ENCODE measurements around the gene KLC1.

KLC1 gene

DNA sequence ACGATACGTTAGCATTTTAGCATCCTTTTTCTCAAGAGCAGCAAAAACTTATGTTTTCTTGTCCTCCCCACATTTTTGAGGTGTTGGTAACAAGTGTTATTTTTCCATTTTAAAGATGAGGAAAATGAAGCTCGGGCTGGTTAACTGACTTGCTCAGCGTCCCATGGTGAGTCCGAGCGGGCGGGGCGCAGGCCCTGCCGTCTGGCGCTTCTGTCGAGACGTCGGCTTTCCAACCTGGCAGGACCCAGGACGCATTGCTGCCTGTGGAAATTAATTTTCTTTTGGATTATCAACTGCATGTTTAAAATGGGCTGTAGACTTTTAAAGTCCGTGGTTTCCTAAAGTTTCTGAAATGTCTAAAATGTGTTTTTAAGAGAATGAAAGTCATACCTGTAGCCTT, 55.9 kb downstream of the KLC1 start:
- peaks cover 56% of the 10 kb centered on the region for H3K36me3 Mint-ChIP-seq (ENCODE audit: low read depth)
- peaks cover 16% of the 10 kb centered on the region for H3K4me1 Mint-ChIP-seq
- H3K9me3 Mint-ChIP-seq: no peaks in the 10 kb centered on the region
- H3K27me3 Mint-ChIP-seq (ENCODE audit: low read depth): no peaks in the 10 kb centered on the region
- H3K4me3 Mint-ChIP-seq: no peak overlapping the region
- H3K27ac Mint-ChIP-seq: no peak overlapping the region
- TF ChIP-seq, protein P1, sequence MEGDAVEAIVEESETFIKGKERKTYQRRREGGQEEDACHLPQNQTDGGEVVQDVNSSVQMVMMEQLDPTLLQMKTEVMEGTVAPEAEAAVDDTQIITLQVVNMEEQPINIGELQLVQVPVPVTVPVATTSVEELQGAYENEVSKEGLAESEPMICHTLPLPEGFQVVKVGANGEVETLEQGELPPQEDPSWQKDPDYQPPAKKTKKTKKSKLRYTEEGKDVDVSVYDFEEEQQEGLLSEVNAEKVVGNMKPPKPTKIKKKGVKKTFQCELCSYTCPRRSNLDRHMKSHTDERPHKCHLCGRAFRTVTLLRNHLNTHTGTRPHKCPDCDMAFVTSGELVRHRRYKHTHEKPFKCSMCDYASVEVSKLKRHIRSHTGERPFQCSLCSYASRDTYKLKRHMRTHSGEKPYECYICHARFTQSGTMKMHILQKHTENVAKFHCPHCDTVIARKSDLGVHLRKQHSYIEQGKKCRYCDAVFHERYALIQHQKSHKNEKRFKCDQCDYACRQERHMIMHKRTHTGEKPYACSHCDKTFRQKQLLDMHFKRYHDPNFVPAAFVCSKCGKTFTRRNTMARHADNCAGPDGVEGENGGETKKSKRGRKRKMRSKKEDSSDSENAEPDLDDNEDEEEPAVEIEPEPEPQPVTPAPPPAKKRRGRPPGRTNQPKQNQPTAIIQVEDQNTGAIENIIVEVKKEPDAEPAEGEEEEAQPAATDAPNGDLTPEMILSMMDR (IDR thresholded peaks at IDR 0.05; ENCODE audit: unreplicated experiment in 3 of 3): no peak

DNA sequence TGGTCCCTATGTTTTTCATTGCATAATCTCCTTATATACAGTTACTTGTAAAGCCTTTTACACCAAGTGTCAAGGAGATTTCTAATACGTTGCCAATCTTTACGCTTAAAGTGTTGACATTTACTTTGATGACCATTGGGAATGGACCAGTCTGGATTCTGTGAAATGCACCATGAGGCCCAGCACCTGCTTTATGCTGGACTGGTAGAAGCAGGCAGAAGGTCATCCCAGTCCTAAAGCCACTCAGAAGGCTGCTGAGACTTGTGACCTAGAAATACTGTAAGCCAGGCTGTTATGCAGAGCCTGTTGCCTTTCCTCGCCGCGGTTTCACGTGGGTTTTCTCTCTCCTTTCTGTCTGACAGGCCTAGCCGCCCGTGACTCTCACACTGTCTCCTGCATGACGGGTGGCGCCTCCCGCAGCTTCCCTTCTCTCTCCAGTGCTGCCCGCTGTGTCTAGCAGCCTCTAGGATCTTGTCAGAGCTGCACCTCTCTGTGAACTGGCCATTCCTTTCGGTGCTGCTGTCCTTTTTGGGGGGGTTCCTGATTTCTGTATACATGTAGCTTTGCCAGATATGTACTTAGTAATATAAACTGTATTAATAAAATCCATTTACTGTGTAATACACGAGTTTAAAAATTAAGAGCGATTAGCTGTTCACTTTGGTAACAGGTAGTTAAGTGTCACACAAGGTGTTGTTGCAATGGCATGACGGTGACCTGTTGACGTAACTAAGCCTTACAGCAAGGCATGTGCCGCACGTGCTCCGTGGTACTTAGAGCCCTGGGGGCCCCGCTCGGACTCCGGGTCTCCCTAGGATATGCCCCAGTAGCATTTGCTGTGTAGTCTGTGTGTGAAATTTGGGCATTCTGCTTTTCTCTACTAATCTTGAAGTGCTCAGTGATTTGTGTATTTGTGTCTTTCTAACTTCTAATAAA, 56.5 kb downstream of the KLC1 start:
- Mint-ChIP-seq H3K4me3 (no peak overlapping the region), H3K9me3 (no peaks in the 10 kb centered on the region), H3K36me3 (ENCODE audit: low read depth) (peaks cover 57% of the 10 kb centered on the region), H3K27ac (peak overlapping the region in 1 of 3 experiments; percentile 18), H3K4me1 (peaks cover 16% of the 10 kb centered on the region), H3K27me3 (ENCODE audit: low read depth) (no peaks in the 10 kb centered on the region)
- TF ChIP-seq, protein P1 (IDR thresholded peaks at IDR 0.05; ENCODE audit: unreplicated experiment in 3 of 3): no peak

DNA sequence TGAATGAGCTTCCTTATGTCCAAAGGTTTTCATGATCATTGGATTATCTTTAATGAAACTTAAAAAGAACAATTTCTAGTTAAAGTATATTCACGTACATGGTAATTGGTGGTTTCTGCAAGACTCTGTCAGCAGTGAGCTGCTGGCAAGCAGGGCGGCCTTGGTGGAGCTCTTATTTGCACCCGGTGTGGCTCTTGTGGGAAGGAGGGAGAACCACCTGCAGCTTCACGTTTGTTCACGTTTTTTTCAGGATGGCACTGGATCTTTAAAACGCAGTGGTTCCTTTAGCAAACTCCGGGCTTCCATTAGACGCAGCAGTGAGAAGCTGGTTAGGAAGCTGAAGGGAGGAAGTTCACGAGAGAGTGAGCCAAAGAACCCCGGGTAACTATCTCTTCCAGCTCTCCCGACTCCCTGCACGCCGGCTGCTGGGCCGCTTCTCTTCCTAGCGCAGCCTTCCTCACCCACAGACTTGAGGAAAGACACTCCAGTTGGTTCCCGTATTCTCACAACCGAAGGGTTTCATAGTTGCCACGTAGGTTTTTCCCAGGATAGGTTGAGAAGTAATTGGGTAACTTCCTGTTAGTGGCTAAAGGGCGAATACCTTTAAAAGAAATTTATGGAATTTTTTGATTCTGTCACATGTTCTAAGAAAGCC, 57.9 kb downstream of the KLC1 start:
- Mint-ChIP-seq H3K4me1 (peaks cover 16% of the 10 kb centered on the region), H3K27me3 (ENCODE audit: low read depth) (no peaks in the 10 kb centered on the region), H3K27ac (no peak overlapping the region), H3K9me3 (no peaks in the 10 kb centered on the region), H3K4me3 (no peak overlapping the region), H3K36me3 (ENCODE audit: low read depth) (peaks cover 49% of the 10 kb centered on the region)
- TF ChIP-seq, protein P1 (IDR thresholded peaks at IDR 0.05; ENCODE audit: unreplicated experiment in 3 of 3): no peak

DNA sequence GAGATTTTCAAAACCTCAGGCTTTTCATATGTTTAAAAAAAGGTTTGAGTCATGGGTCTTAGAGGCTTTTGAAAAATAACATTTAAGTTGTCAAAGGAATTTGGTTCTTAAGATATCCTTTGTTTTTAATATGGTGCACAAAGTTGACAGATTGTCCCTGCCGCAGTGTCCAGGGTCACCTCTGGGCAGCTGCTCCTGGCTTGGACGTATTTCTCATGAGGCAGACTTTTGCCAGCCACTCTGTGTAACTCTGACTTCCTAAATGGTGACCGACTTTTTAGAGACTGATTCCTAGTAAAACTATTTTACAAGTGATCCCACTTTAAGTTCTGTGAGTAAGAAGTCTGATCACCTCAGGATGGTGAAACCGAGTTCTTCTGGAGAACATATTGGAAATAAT, 58.7 kb downstream of the KLC1 start:
- Mint-ChIP-seq H3K4me3 (no peak overlapping the region), H3K4me1 (peaks cover 16% of the 10 kb centered on the region), H3K27ac (no peak overlapping the region), H3K36me3 (ENCODE audit: low read depth) (peaks cover 49% of the 10 kb centered on the region), H3K27me3 (ENCODE audit: low read depth) (no peaks in the 10 kb centered on the region), H3K9me3 (no peaks in the 10 kb centered on the region)
- TF ChIP-seq, protein P1 (IDR thresholded peaks at IDR 0.05; ENCODE audit: unreplicated experiment in 3 of 3): no peak

DNA sequence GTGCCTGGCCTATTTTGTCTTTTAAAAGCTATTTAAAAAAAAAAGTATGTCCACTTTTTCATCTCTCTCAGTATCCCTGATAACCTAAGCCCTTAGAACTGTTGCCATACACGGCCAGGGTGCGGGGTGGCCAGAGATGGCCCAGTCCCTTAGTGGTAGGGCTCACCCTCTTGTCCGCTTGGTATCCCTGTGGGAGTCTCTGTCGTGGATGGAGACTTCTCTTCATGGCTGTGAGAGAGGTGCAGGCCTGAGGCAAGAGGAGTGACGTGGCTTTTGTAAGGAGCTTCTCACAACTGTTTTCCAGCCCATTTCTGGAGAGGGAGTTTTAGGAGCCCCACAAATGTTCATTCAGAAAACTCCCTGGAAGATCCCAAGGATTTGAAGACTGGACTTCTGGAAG, 59.4 kb downstream of the KLC1 start:
- no peak overlapping the region for H3K4me3 Mint-ChIP-seq
- TF ChIP-seq, protein P1 (IDR thresholded peaks at IDR 0.05; ENCODE audit: unreplicated experiment in 3 of 3): no peak
- H3K27me3 Mint-ChIP-seq (ENCODE audit: low read depth): no peaks in the 10 kb centered on the region
- no peaks in the 10 kb centered on the region for H3K9me3 Mint-ChIP-seq
- peaks cover 42% of the 10 kb centered on the region for H3K36me3 Mint-ChIP-seq (ENCODE audit: low read depth)
- peaks cover 16% of the 10 kb centered on the region for H3K4me1 Mint-ChIP-seq
- H3K27ac Mint-ChIP-seq: no peak overlapping the region

Measured in nephron (organoid).